ENCODE measurements around the gene MCRS1. TPM values are rescaled to one million over a fixed set of nuclear protein-coding genes. Genes with fewer than 3 reads are reported as not detected.

MCRS1 gene
- total RNA-seq, 4 donors from 2014 or later, result 56.7 to 111 (median 69.2) TPM

DNA sequence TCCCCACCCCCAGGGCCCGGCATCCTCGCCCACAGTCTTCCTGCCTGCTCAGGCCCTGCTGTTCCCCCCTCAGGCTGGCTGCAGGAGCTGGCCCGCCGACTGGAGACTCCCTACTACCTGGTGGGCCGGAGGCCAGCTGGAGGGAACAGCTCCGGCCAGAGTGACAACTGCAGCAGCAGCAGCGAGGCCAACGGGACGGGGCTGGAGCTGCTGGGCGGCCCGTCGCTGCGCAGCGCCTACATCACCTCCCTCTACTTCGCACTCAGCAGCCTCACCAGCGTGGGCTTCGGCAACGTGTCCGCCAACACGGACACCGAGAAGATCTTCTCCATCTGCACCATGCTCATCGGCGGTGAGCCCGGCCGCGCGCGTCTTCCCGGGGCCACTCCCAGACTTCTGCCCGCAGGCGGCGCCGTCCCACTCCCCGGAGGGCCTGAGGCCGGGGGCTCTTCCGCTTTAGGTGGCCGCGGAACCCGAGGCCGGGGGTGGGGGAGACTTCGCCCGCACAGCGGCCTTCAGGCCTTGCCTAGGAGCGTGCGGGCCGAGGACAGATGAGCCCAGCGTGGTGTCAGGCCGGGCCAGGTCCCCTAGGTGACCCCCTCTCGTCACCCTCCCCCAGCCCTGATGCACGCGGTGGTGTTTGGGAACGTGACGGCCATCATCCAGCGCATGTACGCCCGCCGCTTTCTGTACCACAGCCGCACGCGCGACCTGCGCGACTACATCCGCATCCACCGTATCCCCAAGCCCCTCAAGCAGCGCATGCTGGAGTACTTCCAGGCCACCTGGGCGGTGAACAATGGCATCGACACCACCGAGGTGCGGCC lies 18.9 kb downstream of the MCRS1 start:
- peak overlapping the region in 2 of 3 donors; percentile 14 to 16 for H3K4me3 ChIP-seq (replicated peaks in 1 of 3)
- no peaks in the 10 kb centered on the region for H3K36me3 ChIP-seq
- H3K9me3 ChIP-seq, result no peaks in the 10 kb centered on the region
- peaks cover 12 to 13% of the 10 kb centered on the region in 2 donors for H3K4me1 ChIP-seq
- H3K27me3 ChIP-seq, result no peaks in the 10 kb centered on the region
- intact Hi-C loops (cut with DNase I), result no loop called here
- TF ChIP-seq POLR2A (IDR thresholded peaks at IDR 0.05), result no peak
- TF ChIP-seq, protein P1, sequence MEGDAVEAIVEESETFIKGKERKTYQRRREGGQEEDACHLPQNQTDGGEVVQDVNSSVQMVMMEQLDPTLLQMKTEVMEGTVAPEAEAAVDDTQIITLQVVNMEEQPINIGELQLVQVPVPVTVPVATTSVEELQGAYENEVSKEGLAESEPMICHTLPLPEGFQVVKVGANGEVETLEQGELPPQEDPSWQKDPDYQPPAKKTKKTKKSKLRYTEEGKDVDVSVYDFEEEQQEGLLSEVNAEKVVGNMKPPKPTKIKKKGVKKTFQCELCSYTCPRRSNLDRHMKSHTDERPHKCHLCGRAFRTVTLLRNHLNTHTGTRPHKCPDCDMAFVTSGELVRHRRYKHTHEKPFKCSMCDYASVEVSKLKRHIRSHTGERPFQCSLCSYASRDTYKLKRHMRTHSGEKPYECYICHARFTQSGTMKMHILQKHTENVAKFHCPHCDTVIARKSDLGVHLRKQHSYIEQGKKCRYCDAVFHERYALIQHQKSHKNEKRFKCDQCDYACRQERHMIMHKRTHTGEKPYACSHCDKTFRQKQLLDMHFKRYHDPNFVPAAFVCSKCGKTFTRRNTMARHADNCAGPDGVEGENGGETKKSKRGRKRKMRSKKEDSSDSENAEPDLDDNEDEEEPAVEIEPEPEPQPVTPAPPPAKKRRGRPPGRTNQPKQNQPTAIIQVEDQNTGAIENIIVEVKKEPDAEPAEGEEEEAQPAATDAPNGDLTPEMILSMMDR (IDR thresholded peaks at IDR 0.05), result peak in 5 of 6 experiments; percentile 21 to 54 (median 26)
- 7 to 13% methylated on average over 7 to 42 of the region's 70 CpGs for WGBS, 2 donors
- DNase-seq, result peak; percentile 44 to 57
- no peak overlapping the region for H3K27ac ChIP-seq

DNA sequence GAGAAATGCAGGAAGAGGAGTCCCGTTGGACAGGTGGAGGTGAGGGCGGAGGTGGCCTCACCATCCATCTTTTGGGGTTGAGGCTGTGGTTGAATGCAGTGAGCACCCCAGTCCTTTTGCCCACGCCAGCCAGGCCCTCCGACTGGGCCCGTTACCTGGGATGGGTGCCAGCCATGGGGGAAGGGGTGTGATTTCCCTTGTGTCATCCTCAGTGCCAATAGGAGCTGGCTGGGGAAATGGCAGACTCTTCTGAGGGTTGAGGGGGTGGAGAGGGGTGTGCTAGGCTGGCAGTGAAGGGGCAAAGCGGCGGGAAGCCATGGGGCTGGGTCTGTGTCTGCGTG lies 19.5 kb downstream of the MCRS1 start:
- H3K27ac ChIP-seq, result no peak overlapping the region
- intact Hi-C loops (cut with DNase I), result no loop called here
- H3K36me3 ChIP-seq, result no peaks in the 10 kb centered on the region
- peaks cover 12 to 13% of the 10 kb centered on the region in 2 donors for H3K4me1 ChIP-seq
- TF ChIP-seq, protein P1 (IDR thresholded peaks at IDR 0.05), result no peak
- no peak for TF ChIP-seq POLR2A (IDR thresholded peaks at IDR 0.05)
- WGBS, 2 donors, result 51 to 64% methylated on average over 8 of the region's 8 CpGs
- H3K4me3 ChIP-seq (replicated peaks in 1 of 3), result peak overlapping the region in 1 of 3 donors; percentile 16
- H3K9me3 ChIP-seq, result no peaks in the 10 kb centered on the region
- no peak for DNase-seq
- no peaks in the 10 kb centered on the region for H3K27me3 ChIP-seq

GRCh38 chr12:49547090-49547690 lies 20.8 kb downstream of the MCRS1 start:
- 83 to 89% methylated on average over 7 of the region's 7 CpGs for WGBS, 2 donors
- Histone ChIP-seq H3K27me3 (no peaks in the 10 kb centered on the region), H3K4me3 (replicated peaks in 1 of 3) (no peak overlapping the region), H3K27ac (no peak overlapping the region), H3K9me3 (no peaks in the 10 kb centered on the region), H3K4me1 (peaks cover 12 to 13% of the 10 kb centered on the region in 2 donors), H3K36me3 (no peaks in the 10 kb centered on the region)
- intact Hi-C loops (cut with DNase I), result no loop called here
- DNase-seq, result no peak
- no peak for TF ChIP-seq POLR2A (IDR thresholded peaks at IDR 0.05)
- TF ChIP-seq, protein P1 (IDR thresholded peaks at IDR 0.05), result no peak

GRCh38 chr12:49546481-49546880 lies 21.5 kb downstream of the MCRS1 start:
- Histone ChIP-seq H3K4me3 (replicated peaks in 1 of 3) (no peak overlapping the region), H3K36me3 (no peaks in the 10 kb centered on the region), H3K4me1 (peaks cover 12 to 13% of the 10 kb centered on the region in 2 donors), H3K27ac (no peak overlapping the region), H3K9me3 (no peaks in the 10 kb centered on the region), H3K27me3 (no peaks in the 10 kb centered on the region)
- no peak for DNase-seq
- TF ChIP-seq POLR2A (IDR thresholded peaks at IDR 0.05), result no peak
- TF ChIP-seq, protein P1 (IDR thresholded peaks at IDR 0.05), result no peak
- WGBS, 2 donors, result 79% methylated on average over 3 of the region's 3 CpGs; no CpG with 5 or more reads in 1 of the 2 donors
- intact Hi-C loops (cut with DNase I), result no loop called here

GRCh38 chr12:49545815-49546214 lies 22.1 kb downstream of the MCRS1 start:
- no peak for TF ChIP-seq POLR2A (IDR thresholded peaks at IDR 0.05)
- TF ChIP-seq, protein P1 (IDR thresholded peaks at IDR 0.05), result no peak
- peaks cover 12 to 13% of the 10 kb centered on the region in 2 donors for H3K4me1 ChIP-seq
- H3K36me3 ChIP-seq, result no peaks in the 10 kb centered on the region
- no peak for DNase-seq
- no peak overlapping the region for H3K27ac ChIP-seq
- no peaks in the 10 kb centered on the region for H3K9me3 ChIP-seq
- no peak overlapping the region for H3K4me3 ChIP-seq (replicated peaks in 1 of 3)
- intact Hi-C loops (cut with DNase I), result no loop called here
- 75 to 91% methylated on average over 3 to 4 of the region's 4 CpGs for WGBS, 2 donors
- no peaks in the 10 kb centered on the region for H3K27me3 ChIP-seq

All from thyroid gland (tissue), 4 donors.